ENCODE measurements around the gene PLEKHJ1.
"Not testable (repeated sequence)": the region's sequence is repeated elsewhere in the genome, so short reads cannot be mapped to it uniquely, and the experiment has no call there.

PLEKHJ1 gene

GRCh38 chr19:2236314-2237050, at the start of gene PLEKHJ1, which contains the start of gene SF3A2:
Gene PLEKHJ1, minus strand, starts transcription at chr19:2236329. Its CDS starts 81 bp downstream, at chr19:2236248.
Gene SF3A2, plus strand, starts transcription at chr19:2236824. Its CDS starts 6,595 bp downstream, at chr19:2243419.
- DNase-seq (ENCODE audit: low read depth) = peak; percentile 98

GRCh38 chr19:2283835-2284507, 47.8 kb upstream of the PLEKHJ1 start:
- DNase-seq (ENCODE audit: low read depth) = no peak

GRCh38 chr19:2282862-2283237, 46.7 kb upstream of the PLEKHJ1 start:
- no peak for DNase-seq (ENCODE audit: low read depth)

GRCh38 chr19:2282062-2282861, 46.1 kb upstream of the PLEKHJ1 start, which contains the start of gene PEAK3:
Gene PEAK3, minus strand, starts transcription at chr19:2282175. Its CDS starts 1,244 bp downstream, at chr19:2280931.
- no peak for DNase-seq (ENCODE audit: low read depth)

- DNase-seq (ENCODE audit: low read depth) = not testable (repeated sequence)
These were observed 45.3 kb upstream of the PLEKHJ1 start for GRCh38 chr19:2281265-2282061.

GRCh38 chr19:2280633-2281264, 44.6 kb upstream of the PLEKHJ1 start:
- DNase-seq (ENCODE audit: low read depth) = no peak

- no peak for DNase-seq (ENCODE audit: low read depth)
These were observed 42.5 kb upstream of the PLEKHJ1 start for GRCh38 chr19:2278459-2279158.

- DNase-seq (ENCODE audit: low read depth) = no peak
These were observed 41.0 kb upstream of the PLEKHJ1 start for GRCh38 chr19:2277138-2277537.

GRCh38 chr19:2276429-2276986, 40.4 kb upstream of the PLEKHJ1 start:
- no peak for DNase-seq (ENCODE audit: low read depth)

- DNase-seq (ENCODE audit: low read depth) = no peak
These were observed 39.7 kb upstream of the PLEKHJ1 start for GRCh38 chr19:2275588-2276428.

GRCh38 chr19:2274931-2275535, 38.9 kb upstream of the PLEKHJ1 start:
- DNase-seq (ENCODE audit: low read depth) = no peak

- no peak for DNase-seq (ENCODE audit: low read depth)
These were observed 38.1 kb upstream of the PLEKHJ1 start for GRCh38 chr19:2274185-2274711.

- DNase-seq (ENCODE audit: low read depth) = peak; percentile 57
These were observed 37.4 kb upstream of the PLEKHJ1 start for GRCh38 chr19:2273356-2274184.

GRCh38 chr19:2271234-2272103, 35.3 kb upstream of the PLEKHJ1 start:
- DNase-seq (ENCODE audit: low read depth) = no peak

GRCh38 chr19:2270423-2271233, 34.5 kb upstream of the PLEKHJ1 start:
- DNase-seq (ENCODE audit: low read depth) = peak; percentile 65

- DNase-seq (ENCODE audit: low read depth) = no peak
These were observed 34.0 kb upstream of the PLEKHJ1 start for GRCh38 chr19:2270157-2270422.
